ENCODE data around the gene DOCK3.
"Not testable (repeated sequence)": the region's sequence is repeated elsewhere in the genome, so short reads cannot be mapped to it uniquely, and the experiment has no call there.

DOCK3 gene

DNA sequence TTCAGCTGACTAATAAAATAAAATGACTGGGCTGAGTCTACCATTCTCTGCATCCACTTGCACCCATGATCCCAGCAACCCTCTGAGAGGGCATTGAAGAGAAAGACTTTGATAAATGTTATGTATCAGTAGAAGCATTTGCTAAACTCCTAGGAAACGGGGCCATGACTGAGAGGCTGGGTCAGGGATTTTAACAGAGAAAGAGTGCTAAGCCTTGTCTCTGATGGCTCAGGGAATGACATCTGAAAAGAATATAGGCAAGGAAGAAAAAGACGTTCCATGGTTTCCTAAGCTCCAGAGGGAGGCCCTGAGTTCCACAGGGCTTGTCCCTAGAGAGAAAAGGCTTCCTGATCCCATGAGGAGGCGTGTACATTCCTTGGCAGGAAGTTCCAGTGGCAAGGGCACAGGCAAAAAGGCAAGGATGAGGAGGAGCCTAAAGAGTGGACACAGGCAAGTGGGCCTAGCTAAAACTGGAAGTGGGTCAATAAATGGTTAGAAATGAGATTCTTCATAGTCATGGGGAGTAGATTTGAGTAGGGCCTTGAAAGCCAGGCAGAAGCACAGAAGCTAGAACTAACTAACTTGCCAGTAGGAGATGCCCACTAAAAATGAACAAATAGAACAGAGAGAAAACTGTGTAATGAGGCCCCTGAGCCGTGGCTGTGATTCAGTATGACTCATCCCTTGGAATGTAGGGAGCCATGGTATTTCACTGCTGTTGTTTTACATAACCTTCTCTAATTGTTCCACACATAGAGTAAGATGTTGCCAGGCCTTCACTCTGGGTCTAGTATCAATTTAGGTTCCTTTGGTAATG lies 665.5 kb downstream of the DOCK3 start:
- no peak for DNase-seq

DNA sequence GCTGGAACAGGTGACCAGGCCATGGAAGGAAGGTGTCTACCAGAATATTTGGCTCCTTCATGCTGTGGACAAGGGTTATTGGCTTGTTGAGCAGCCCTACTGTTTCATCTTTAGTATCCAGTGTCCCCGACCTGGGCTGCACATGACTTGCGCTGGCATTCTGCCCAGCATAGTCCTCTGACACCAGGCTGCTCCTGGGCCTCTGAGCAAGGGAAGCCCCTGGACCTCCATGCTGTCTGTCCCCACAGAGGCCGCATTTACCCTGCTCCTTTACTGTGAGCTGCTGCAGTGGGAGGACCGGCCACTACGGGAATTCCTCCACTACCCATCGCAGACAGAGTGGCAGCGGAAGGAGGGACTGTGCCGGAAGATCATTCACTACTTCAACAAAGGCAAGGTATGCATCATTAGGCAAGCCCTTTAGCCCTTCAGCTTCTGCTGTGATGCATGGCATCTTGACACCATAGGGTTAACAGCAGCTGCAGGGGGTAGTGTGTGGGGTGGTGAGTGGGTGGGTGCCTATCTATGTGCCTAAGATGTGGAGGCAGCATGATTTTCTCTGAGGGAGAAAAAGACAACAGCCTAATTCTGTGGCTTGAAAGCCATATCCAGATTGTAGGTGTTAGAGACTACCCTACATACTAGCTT lies 666.4 kb downstream of the DOCK3 start:
- no peak for DNase-seq

DNA sequence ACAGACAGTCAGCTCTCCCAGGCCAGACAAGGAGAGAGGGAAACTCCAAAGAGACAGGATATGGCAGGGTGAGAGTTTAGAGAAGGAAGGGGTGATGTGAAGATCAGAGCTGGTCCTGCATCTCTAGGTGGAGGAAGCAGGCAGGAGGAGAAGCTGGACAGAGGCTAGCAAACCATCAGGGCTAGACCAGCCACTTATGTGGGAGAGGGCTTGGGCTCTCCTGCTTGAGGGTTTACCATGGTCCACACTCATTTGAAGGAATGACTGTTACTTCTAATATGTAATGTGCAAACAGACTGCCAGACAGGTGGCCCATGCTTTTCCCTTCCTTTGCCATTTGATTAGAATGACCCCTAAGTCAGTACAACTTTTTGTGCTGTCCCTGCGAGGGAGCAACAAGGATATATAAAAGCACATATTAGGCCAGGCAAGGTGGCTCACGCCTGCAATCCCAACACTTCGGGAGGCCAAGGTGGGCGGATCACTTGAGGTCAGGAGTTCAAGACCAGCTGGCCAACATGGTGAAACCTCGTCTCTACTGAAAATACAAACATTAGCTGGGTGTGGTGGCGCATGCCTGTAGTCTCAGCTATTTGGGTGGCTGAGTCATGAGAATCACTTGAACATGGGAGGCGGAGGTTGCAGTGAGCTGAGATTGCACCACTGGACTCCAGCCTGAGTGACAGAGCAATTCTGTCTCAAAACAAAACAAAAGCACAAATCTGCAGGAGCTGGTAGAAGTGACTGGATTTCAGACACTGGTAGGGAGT lies 669.4 kb downstream of the DOCK3 start:
- DNase-seq = no peak

DNA sequence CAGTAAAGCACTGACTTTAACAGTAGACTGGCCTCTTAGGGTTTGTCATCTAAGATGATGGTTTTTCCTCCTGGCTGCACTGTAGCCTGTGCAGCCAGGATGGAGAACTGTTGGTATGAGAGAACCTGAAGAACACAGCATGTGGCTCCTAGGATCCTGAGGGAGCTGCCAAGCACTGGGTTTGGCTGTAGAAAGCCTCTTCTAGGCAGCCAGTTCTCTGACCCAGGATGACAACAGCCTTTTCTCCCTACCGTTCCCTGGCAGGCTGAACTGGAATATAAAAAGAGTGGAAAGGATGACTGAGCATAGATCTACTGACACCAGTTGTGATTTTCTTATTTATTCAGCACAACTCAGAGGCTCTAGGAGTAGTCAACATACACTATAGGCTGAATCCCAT lies 676.0 kb downstream of the DOCK3 start:
- no peak for DNase-seq

DNA sequence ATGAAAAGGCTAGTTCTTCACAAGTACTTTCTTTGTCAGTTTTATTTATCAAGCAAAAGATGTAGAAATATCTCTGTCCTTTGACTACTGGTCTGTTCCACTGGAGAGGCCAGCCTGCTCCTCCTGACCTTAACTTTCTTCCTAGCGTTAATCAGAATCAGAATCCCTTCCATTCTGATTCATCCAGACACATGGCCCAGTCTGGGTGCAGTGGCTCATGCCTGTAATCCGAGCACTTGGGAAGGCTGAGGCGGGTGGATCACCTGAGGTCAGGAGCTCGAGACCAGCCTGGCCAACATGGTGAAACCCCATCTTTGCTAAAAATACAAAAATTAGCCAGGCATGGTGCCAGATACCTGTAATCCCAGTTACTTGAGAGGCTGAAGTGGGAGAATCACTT lies 678.4 kb downstream of the DOCK3 start:
- no peak for DNase-seq

DNA sequence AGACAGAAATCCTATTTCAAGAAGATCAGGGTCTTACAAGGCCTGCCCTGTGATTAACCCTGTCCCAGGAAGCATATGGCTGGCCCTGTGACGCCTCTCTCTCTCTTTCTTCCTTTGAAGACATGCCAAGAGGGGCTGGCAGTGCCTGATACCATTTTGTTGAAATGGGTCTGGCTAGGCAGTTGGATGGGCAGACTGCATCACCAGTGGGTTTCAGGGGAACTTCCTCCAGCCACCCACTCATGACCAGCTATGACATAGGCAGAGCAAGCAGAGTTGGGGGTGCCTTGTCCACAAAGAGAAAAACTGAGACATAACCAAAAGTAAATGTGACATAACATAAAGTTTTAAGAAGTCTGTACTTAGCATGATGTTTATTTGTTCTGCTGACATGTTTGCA lies 679.0 kb downstream of the DOCK3 start:
- no peak for DNase-seq

DNA sequence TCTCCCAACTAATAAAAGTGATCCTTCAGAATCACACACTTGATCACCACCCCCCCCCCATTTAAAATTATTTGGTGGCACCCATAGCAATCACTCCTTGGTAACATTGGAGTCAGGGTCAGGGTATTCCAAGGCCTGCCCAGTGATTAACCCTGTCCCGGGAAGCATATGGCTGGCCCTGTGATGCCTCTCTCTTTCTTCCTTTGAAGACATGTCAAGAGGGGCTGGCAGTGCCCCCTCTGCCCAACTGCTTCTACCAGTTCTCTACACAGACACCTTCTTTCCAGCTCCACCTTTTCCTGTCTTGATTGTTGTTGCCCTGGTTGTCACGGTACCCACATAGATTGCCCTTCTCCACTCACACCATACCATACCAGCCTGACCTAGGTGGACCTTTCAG lies 679.4 kb downstream of the DOCK3 start:
- DNase-seq = no peak

DNA sequence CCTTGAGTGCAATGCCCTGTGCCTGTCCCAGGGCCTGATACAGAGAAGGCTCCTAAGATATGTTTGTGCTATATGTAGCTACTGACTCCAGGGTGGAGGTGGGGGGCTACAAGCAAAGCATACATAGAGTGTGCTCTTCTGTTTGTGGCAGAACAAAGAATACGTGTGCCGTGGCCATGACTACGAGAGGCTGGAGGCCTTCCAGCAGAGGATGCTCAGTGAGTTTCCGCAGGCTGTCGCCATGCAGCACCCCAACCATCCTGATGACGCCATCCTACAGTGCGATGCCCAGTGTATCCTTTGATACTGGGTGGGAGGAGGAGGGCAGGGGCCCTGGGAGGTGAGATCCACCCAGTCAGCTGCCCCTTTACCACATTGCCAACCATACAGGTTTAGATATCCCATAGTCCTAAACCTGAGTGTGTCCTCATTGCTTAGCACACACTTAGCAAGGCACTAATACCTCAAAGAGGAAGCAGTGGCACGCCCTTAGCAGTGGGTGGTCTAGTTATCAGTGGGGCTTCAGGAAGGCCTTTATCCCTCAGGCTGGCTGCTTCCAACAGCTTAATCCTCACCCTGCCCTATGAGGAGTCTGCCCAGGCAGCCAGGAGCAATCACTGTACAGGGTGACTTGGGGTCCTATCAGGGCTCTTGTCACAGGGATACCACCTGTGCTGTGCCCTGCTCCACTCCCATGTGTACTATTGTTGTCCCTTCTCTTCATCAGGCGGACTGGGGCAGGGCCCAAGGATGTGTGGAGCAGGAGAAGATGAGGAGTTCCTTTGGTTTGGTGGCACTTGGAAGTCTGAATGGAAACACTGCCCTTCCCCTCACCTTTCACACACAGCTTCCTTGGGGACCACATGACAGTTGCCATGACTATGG lies 680.2 kb downstream of the DOCK3 start:
- DNase-seq = no peak

DNA sequence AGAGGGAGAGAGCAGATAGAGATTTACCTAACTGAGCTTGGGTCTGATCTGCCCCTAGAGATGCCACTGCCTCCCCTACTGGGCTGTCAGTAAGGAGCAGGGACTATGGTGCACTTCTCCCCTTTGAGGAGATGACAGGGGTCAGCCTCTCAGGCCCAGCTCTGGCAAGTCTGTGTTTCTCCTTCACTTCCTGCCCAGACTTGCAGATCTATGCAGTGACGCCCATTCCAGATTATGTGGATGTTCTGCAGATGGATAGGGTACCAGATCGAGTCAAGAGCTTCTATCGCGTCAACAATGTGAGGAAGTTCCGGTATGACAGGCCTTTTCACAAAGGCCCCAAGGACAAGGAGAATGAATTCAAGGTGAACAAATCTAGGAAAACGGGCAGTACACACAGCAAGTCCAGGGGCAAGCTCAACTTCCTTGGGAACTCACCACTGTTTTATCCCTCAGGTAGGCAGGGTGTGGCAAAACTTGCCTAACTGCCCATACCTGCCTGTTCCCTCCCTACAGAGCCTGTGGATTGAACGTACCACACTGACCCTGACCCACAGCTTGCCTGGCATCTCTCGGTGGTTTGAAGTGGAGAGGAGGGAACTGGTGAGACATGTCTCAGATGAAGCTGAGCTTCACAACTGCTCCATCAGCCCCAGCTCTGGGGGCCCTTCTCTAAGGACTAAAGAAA lies 681.3 kb downstream of the DOCK3 start:
- DNase-seq = no peak

DNA sequence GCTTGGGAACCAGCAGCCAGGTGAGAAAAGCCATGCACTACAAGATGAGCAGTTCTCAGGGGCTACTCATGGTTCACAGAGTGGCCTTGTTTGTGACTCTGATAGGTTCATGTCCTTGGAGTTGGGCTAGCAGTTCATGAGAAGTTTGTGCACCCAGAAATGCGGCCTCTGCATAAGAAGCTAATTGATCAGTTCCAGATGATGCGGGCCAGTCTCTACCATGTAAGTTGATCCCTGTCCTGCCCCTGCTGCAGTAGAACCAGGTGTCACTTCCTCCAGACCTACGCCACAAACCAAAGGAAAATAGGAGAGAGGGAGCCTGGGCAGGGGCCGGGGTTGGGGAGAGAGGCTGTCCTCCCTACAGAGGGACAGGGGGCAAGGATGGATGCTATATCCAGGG lies 683.1 kb downstream of the DOCK3 start:
- DNase-seq = no peak

DNA sequence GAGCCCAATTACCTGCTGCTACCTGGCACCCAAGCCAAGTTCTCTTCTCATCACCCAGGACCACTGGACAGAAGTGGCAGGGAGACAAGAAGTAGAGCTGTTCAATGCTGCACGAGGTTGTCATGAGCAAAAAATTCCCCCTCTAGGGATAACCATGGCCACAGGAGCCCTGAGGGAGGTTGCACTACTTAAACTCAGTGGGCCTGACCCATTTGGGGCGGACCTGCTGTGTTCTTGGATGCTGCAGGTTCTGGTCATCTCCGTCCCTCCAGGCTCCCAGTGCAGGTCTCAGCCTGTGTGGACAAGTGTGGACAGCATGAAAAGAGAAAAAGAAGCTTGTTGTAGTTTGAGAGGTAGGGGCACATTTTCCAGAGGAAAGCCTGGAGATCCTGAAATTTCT lies 684.3 kb downstream of the DOCK3 start:
- no peak for DNase-seq

DNA sequence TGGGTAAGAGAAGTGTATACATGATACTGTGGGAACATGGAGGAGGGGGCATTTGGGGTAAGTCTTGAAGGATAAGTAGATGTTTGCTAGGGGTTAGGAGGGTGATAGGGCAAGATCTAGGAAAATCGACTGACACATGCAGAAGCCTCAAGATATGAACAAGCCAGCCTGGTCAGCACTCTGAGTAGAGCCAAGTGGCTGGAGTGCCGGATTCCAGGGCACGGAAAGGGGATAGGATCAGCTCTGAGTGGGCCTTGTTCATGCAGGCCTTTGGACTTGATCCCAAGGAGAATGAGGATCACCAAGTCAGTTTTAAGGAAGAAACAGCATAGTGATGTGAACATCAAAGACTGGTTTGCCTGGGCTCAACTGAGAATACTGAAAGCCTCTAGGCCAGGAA lies 686.1 kb downstream of the DOCK3 start:
- no peak for DNase-seq

DNA sequence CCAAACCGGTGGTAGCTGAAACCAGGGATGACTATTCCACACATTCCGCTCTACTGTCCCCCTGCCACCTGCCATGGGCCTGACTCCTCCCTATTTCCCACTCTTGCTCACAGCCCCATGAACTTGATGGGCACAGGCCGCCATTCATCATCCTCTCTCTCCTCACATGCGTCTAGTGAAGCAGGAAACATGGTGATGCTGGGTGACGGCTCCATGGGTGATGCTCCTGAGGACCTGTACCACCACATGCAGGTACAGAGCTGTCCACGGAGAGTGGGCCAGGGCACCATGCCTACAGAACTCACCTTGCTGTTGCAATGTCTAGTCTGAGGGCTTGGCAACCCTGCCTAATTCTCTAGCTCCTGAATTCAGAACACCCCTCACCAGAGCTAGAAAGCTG lies 687.0 kb downstream of the DOCK3 start:
- no peak for DNase-seq

DNA sequence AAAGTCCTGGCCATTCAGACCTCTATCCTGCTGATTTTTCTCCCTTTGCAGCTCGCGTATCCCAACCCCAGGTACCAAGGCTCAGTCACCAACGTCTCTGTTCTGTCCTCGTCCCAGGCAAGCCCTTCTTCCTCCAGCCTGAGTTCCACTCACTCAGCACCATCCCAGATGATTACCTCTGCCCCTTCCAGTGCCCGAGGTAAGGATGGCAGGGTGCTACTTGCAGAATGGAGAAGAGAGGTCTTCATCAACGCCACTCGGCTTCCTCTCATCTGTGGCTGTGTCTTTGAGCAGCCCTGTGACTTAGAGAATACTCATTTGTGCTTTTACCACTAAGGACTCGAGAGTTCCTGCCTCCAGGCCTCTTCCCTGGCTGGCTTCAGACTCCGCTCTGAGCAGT lies 687.7 kb downstream of the DOCK3 start:
- DNase-seq = no peak

DNA sequence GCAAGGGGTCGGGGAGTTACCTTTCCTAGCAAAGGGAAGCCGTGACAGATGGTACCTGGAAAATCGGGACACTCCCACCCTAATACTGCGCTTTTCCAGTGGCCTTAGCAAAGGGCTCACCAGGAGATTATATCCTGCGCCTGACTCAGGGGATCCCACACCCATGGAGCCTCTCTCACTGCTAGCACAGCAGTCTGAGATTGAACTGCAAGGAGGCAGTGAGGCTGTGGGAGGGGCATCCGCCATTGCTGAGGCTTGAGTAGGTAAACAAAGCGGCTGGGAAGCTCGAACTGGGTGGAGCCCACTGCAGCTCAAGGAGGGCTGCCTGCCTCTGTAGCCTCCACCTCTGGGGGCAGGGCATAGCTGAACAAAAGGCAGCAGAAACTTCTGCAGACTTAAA lies 693.5 kb downstream of the DOCK3 start:
- DNase-seq = not testable (repeated sequence)

DNA sequence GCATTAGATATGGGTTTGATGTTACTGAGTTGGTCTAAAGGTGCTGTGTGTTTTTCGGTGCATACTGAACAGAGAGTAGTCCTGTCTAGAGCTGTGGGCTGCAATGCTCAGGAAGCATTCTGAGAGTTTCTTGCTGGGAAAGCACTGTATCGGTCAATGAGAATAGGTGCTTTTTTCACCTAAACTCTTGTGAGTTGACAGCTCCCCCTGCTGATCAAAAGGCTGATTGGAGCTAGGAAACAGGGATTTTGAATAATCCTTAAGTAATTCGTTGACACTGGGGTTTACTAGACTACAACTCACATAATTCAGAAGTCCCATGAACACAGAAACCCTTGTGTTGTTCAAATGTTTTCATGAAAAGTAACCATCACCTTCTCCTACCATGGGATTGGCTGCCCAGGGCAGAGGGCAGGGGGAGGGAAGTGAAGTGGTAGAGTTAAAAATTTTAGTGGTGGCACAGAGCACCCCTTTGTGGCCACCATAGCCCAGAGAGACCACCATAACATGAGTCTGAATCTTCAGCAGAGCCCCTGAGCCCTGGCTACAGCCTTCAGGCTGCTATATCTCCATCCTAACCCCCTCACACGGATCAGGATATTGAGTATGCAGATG lies 697.3 kb downstream of the DOCK3 start:
- peak; percentile 44 for DNase-seq

DNA sequence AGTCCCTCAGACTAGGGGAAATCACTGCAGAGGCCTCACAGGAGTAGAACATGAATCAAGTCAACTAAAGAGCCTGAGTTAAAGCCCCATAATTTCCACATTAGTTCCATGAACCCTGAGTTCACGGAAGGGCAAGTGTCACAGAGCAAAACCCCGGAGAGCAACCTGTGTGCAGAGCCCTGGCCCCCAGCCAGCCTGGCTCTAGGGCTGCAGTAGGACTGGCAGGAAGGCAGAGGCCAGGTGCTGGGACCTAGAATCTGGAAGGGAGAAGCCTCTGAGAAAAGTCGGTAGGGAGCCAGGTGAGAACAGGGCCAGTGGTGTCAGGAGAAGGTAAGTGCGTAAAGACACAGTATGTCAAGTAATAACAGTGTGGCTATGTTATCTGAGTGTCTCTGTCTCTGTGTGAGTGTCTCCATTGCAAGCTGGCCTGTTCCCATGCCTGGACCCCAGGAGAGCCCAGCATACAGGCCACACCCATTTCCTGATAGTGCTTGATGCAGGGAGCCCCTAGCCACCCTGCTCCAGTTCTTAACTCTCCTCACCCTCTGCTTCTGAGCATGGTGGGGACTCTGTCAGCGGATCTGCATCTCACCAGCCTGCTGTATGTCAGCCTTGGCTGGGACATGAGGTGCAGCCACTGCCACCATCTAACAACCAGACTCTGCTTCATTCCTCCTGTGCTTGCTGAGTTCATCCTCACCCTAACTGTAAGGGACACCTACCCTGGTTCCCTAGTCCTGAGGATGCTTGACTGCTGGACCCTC lies 699.1 kb downstream of the DOCK3 start:
- no peak for DNase-seq

DNA sequence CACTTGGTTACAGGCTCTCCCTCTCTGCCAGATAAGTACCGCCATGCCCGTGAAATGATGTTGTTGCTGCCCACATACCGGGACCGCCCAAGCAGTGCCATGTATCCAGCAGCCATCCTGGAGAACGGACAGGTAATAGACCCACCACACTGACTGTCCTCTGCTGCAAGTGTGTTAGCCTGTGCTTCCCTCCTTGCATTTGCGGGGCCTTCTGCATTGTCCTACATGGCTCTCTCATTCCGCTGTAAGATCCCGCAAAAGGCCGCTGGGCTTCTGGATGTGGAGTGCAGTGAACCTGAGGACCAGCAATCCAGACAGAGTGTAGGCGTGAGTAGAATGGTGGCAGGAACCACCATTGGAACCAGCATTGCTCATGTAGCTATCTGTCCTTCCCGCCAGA lies 699.7 kb downstream of the DOCK3 start:
- no peak for DNase-seq

DNA sequence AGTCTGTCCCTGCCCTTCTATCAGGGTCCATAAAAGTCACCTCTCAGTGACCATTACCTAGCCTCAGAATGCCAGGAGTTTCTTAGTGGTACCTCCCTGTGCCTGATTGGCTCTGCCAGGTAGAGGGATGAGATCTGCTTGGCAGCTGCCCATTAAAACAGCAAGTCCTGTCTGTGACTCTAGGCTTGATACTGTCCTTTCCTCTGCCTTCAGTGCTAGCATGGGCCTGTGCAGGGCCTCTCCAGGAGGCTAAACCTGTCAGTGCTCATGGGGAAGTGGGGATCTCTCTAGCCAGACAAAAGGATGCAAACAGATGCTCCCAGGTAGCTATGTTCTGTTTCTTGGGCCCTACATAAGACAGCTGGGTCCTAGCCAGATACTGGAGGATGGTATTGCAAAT lies 700.4 kb downstream of the DOCK3 start:
- DNase-seq = no peak

DNA sequence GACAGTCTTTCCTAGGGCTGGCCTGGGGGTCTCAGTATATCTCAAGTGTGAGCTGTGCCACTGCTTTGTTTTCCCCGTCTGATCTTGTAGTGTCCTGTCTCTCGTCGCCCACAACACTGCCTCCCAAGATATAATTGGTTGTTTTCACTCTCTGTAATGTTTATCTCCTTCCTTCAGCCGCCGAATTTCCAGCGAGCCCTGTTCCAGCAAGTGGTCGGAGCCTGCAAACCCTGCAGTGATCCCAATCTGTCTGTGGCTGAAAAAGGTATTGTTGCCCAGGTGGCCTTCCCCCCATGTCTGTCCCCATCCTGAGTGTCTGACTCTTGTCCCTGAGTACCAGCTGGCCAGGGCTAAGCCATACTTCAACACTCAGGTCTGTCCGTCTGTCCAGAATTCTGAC lies 700.8 kb downstream of the DOCK3 start:
- no peak for DNase-seq

DNA sequence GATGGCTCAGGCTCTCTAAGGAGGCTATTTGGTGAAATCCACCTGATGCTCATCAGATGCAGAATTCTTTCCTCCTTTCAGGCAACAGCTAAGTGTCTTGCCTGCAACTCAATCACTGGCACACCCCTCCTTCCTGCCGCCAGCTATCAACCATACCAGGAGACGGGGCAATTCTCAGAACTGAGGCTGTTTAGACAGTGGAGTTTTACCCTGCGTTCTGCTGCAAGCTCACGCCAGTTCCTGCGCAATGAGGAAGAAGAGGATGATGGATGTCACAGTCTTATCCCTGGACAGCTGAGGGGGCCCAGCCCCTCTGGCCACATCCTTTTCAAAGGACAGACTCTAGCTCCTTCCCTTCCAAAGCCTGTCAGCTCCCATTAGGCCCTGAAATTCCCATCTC lies 703.3 kb downstream of the DOCK3 start:
- DNase-seq = no peak
